Epithelial cell of prostate (primary cell): ENCODE measurements around the gene C7.
A peak's percentile ranks its signal among the peaks of the same experiment; 100 is the strongest.
"Not testable (repeated sequence)": the region's sequence is repeated elsewhere in the genome, so short reads cannot be mapped to it uniquely, and the experiment has no call there.

Experiments used
- DNase-seq: peaks from one replicate; pipeline ENCODE4 v3.0.0-alpha.2; 2011; ENCODE audit warnings: low read depth, low spot score
- H3K27ac ChIP-seq: fragments of 450-650 bp; 2 replicates; pipeline ENCODE4 v1.5.1; 2017; ENCODE audit warnings: mild to moderate bottlenecking

C7 gene

GRCh38 chr5:40909264-40909663 lies at the start of gene C7:
TSS of gene C7 (plus strand) at chr5:40909497. CDS start at chr5:40909611, 114 bp downstream.
- H3K27ac ChIP-seq, result no peak within 1 kb of the TSS
- DNase-seq, result no peak

- no peak overlapping the region for H3K27ac ChIP-seq
- DNase-seq, result no peak
These were observed 48.6 kb upstream of the C7 start for GRCh38 chr5:40860711-40861110.

GRCh38 chr5:40865004-40865403 lies 44.3 kb upstream of the C7 start:
- not testable (repeated sequence) for H3K27ac ChIP-seq, DNase-seq

GRCh38 chr5:40866844-40867243 lies 42.5 kb upstream of the C7 start:
- H3K27ac ChIP-seq, result no peak overlapping the region
- DNase-seq, result no peak

GRCh38 chr5:40869384-40869783 lies 39.9 kb upstream of the C7 start:
- no peak for DNase-seq
- H3K27ac ChIP-seq, result no peak overlapping the region

- no peak overlapping the region for H3K27ac ChIP-seq
- DNase-seq, result no peak
These were observed 38.1 kb upstream of the C7 start for GRCh38 chr5:40871177-40871576.

GRCh38 chr5:40872253-40872652 lies 37.0 kb upstream of the C7 start:
- H3K27ac ChIP-seq, result not testable (repeated sequence)

GRCh38 chr5:40873286-40873880 lies 35.9 kb upstream of the C7 start:
- DNase-seq, result no peak
- H3K27ac ChIP-seq, result no peak overlapping the region

More at GRCh38 chr5:40872253-40872652, 37.0 kb upstream of the C7 start:
- not testable (repeated sequence) for DNase-seq

GRCh38 chr5:40875958-40876357 lies 33.3 kb upstream of the C7 start:
- DNase-seq, result no peak
- no peak overlapping the region for H3K27ac ChIP-seq

- peak; percentile 29 for DNase-seq
- peak overlapping the region; percentile 14 for H3K27ac ChIP-seq
These were observed 31.8 kb upstream of the C7 start for GRCh38 chr5:40877371-40877988.

- no peak for DNase-seq
- no peak overlapping the region for H3K27ac ChIP-seq
These were observed 29.9 kb upstream of the C7 start for GRCh38 chr5:40879163-40879942.

- H3K27ac ChIP-seq, result no peak overlapping the region
- DNase-seq, result no peak
These were observed 27.0 kb upstream of the C7 start for GRCh38 chr5:40882291-40882690.

- not testable (repeated sequence) for H3K27ac ChIP-seq, DNase-seq
These were observed 26.2 kb upstream of the C7 start for GRCh38 chr5:40883051-40883450.

GRCh38 chr5:40895440-40896425 lies 13.6 kb upstream of the C7 start:
- not testable (repeated sequence) for DNase-seq, H3K27ac ChIP-seq

GRCh38 chr5:40904205-40904993 lies 4.9 kb upstream of the C7 start:
- H3K27ac ChIP-seq, result no peak overlapping the region
- no peak for DNase-seq

GRCh38 chr5:40904994-40905306 lies 4.3 kb upstream of the C7 start:
- H3K27ac ChIP-seq, result no peak overlapping the region
- no peak for DNase-seq

GRCh38 chr5:40906351-40906751 lies 2.9 kb upstream of the C7 start:
- DNase-seq, result no peak

GRCh38 chr5:40909723-40910122 lies 426 bp downstream of the C7 start:
- DNase-seq, result no peak
- no peak overlapping the region for H3K27ac ChIP-seq

More at GRCh38 chr5:40906351-40906751, 2.9 kb upstream of the C7 start:
- peak overlapping the region; percentile 49 for H3K27ac ChIP-seq

GRCh38 chr5:40911266-40911665 lies 2.0 kb downstream of the C7 start:
- no peak for DNase-seq
- no peak overlapping the region for H3K27ac ChIP-seq

- no peak for DNase-seq
These were observed 5.5 kb downstream of the C7 start for GRCh38 chr5:40914835-40915234.

More at GRCh38 chr5:40914835-40915234, 5.5 kb downstream of the C7 start:
- no peak overlapping the region for H3K27ac ChIP-seq
